ENCODE results near the gene ENTPD8. TPM values are rescaled to one million over a fixed set of nuclear protein-coding genes. Genes with fewer than 3 reads are reported as not detected.

The ENTPD8 gene
- total RNA-seq, 1 experiment from 2014 or later, result 0.77 TPM

DNA sequence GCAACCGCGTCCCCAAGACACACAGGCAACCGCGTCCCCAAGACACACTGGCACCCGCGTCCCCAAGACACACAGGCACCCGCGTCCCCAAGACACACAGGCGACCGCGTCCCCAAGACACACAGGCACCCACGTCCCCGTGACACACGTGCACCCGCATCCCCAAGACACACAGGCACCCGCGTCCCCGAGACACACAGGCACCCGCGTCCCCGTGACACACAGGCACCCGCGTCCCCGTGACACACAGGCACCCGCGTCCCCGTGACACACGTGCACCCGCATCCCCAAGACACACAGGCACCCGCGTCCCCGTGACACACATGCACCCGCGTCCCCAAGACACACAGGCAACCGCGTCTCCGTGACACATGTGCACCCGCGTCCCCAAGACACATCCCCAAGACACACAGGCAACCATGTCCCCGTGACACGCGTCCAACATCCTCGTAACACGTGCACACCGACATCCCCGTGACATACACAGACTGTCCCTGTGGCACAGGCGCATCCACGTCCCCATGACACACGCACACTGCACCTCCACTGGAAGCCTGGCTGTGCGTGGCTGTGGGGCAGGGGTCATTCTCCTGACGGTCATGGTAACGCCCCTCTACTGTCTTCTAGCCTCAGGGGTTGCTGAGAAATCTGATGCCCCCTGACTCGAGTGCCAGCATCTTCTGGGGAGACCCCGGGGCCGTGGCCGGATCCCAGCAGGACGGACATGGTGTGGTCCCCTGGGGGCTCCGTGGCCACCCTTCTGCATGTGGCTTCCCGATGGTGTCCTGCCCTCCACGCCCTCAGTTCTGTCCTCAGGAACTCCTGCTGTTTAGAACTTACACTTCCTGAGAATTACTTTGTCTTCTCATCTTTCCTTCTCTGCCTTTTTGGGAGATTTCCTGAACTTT, 42.3 kb downstream of the ENTPD8 start:
- TF ChIP-seq, protein P1, sequence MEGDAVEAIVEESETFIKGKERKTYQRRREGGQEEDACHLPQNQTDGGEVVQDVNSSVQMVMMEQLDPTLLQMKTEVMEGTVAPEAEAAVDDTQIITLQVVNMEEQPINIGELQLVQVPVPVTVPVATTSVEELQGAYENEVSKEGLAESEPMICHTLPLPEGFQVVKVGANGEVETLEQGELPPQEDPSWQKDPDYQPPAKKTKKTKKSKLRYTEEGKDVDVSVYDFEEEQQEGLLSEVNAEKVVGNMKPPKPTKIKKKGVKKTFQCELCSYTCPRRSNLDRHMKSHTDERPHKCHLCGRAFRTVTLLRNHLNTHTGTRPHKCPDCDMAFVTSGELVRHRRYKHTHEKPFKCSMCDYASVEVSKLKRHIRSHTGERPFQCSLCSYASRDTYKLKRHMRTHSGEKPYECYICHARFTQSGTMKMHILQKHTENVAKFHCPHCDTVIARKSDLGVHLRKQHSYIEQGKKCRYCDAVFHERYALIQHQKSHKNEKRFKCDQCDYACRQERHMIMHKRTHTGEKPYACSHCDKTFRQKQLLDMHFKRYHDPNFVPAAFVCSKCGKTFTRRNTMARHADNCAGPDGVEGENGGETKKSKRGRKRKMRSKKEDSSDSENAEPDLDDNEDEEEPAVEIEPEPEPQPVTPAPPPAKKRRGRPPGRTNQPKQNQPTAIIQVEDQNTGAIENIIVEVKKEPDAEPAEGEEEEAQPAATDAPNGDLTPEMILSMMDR (conservative IDR thresholded peaks at IDR 0.05), result no peak
- Histone ChIP-seq H2AK5ac (ENCODE audit: insufficient read length, low read length) (no peak overlapping the region), H3K14ac (ENCODE audit: insufficient read depth, low read length) (no peak overlapping the region; the same call in 1 of the 2 replicates), H4K20me1 (ENCODE audit: control insufficient read depth, insufficient read depth, insufficient read length) (no peaks in the 10 kb centered on the region), H2BK12ac (ENCODE audit: insufficient read length, low read depth, low read length) (no peak overlapping the region), H3K27ac (ENCODE audit: insufficient read length, low read depth, low read length) (no peak overlapping the region), H3K27me3 (ENCODE audit: insufficient read depth, low read length) (no peaks in the 10 kb centered on the region), H3K4ac (ENCODE audit: low read depth, low read length) (no peak overlapping the region), H4K5ac (ENCODE audit: insufficient read length, low read depth, low read length) (no peak overlapping the region), H4K8ac (replicated peaks; ENCODE audit: insufficient read length, low read depth, low read length) (no peak overlapping the region), H4K91ac (ENCODE audit: insufficient read length, low read depth, low read length) (no peak overlapping the region), H3K9ac (ENCODE audit: extremely low read depth, insufficient read length, low read length) (no peak overlapping the region), H3K9me3 (ENCODE audit: control insufficient read depth, low read depth, low read length) (no peaks in the 10 kb centered on the region), H3K23ac (ENCODE audit: insufficient read length, low read depth, low read length) (no peak overlapping the region), H3K23me2 (ENCODE audit: insufficient read length, low read depth, low read length, poor library complexity, severe bottlenecking) (no peaks in the 10 kb centered on the region), H2BK120ac (ENCODE audit: low read depth, low read length, poor library complexity, severe bottlenecking) (no peak overlapping the region), H3K4me2 (ENCODE audit: insufficient read depth, insufficient read length, low read length) (no peak overlapping the region), H3K4me1 (ENCODE audit: insufficient read depth, low read length) (no peaks in the 10 kb centered on the region), H2BK15ac (ENCODE audit: low read depth, low read length) (no peak overlapping the region), H2AFZ (ENCODE audit: low read length) (no peak overlapping the region), H3K18ac (ENCODE audit: insufficient read length, low read depth, low read length) (no peak overlapping the region), H3T11ph (ENCODE audit: low read length) (no peak overlapping the region), H3K79me1 (ENCODE audit: insufficient read depth, low read depth, low read length, poor library complexity, severe bottlenecking) (no peaks in the 10 kb centered on the region), H3K56ac (ENCODE audit: insufficient read length, low read depth, low read length) (no peak overlapping the region), H2BK5ac (ENCODE audit: insufficient read length, low read length) (no peak overlapping the region), H3K79me2 (ENCODE audit: insufficient read depth, low read length) (no peaks in the 10 kb centered on the region), H2BK20ac (ENCODE audit: low read depth, low read length, poor library complexity, severe bottlenecking) (no peak overlapping the region)
- Mint-ChIP-seq H3K36me3 (ENCODE audit: insufficient read depth in 1 of 3, low read depth in 3 of 3) (peaks cover 12 to 21% (median 20%) of the 10 kb centered on the region in 3 experiments), H3K27me3 (ENCODE audit: low read depth) (no peaks in the 10 kb centered on the region; the same call in 1 of the 2 replicates), H3K27ac (no peak overlapping the region; a peak in 1 of 7 replicates), H3K9me3 (peaks cover 10 to 13% of the 10 kb centered on the region in 2 experiments), H3K4me3 (no peak overlapping the region), H3K4me1 (no peaks in the 10 kb centered on the region)
- WGBS (ENCODE audit: extremely low coverage, insufficient read length, low lambda C conversion rate), result no CpG with 5 or more reads among the region's 60 CpGs
- DNase-seq, result no peak

Measured in H9 (cell line).